GM19023 (cell line): Measurements from ENCODE around the gene NUDT6.
"Not testable (repeated sequence)": the region's sequence is repeated elsewhere in the genome, so short reads cannot be mapped to it uniquely, and the experiment has no call there.

Experiments used
- ATAC-seq: cut with Tn5 transposase; IDR thresholded peaks from one replicate; pipeline ENCODE4 v1.9.1; 2021; ENCODE audit warnings: mild to moderate bottlenecking, moderate library complexity; ENCODE audit not compliant: unreplicated experiment

The NUDT6 gene, protein sequence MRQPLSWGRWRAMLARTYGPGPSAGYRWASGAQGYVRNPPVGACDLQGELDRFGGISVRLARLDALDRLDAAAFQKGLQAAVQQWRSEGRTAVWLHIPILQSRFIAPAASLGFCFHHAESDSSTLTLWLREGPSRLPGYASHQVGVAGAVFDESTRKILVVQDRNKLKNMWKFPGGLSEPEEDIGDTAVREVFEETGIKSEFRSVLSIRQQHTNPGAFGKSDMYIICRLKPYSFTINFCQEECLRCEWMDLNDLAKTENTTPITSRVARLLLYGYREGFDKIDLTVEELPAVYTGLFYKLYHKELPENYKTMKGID

DNA sequence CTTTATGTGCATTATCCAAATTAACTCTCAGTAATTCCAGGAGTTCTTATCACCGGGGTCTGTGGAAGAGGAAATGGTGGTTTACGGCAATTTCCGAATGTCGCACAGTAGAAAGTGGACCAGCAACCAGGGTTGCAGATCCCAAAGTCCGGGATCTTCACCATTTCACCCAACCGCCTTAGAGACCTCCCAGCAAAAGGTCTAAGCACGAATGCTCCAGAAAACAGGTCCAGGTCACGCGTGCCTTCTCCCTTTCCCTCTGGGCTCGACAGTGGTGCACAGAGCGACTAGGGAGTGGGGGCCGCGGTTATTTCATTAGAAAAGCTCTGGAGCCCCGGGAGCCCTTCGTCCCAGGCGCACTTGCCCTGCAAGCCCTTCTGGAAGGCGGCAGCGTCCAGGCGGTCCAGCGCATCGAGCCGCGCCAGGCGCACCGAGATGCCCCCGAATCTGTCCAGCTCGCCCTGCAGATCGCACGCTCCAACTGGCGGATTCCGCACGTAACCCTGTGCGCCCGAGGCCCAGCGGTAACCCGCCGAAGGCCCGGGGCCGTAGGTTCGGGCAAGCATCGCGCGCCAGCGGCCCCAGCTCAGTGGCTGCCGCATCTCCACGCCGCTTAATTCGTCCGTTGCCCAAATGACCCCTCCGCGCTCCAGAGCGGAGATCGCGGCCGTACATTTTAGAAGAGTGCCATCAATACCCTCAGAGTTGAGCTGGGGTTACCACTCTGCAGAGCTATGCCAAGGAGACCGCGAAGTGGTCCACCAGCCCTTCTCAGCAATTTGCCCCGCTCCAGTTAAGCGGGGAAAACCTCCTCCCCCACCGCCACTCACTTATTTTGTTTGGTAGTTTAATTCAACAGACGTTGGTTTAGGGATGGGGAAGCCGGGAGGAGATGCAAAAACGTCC is at the start of gene NUDT6:
Gene NUDT6, minus strand, starts transcription at position 627 of the 906 bp plus-strand sequence. Its CDS starts 25 bp downstream, at position 602.
- ATAC-seq, result peak; percentile 84

DNA sequence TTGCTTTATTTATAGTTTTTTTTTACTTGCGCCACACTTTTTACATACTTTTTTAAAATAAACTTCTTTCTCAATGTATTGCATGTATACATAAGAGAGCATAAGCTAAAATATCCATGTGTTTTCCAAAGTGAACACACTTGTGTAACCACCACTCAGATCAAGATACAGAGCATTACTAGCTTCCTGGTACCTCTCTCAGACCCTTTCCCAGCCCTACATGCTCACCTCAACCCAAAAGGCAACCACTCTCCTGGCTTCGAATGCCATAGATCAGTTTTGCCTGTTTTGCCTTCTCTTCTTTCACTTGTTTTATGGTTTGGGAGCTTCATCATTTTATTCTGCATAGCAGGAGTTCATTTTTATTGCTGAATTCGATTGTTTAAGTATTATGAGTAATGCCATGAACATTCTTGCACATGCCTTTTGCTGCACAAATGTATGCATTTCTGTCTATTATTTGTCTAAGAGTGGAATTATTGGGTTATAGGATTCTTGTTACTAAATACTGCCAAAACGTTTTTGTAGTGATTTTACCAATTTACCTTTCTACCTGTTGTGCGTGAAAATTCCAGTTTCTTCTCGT is 45.9 kb upstream of the NUDT6 start:
- ATAC-seq, result no peak

DNA sequence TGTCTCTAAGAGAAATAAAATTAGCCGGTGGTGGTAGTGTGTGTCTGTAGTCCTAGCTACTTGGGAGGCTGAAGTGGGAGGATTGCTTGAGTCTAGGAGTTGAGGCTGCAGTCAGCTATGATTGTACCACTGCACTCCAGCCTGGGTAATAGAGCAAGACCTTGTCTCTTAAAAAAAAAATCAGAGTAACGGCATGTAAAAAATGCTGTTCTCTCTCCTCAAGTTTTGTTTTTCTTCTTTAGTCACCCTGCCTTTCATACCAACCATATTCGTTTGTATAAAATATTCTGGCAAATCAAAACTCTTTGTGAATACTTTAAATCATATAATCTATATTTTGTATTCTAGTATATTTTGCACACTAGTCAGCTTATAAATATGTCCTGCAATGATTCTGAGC is 44.8 kb upstream of the NUDT6 start:
- no peak for ATAC-seq

DNA sequence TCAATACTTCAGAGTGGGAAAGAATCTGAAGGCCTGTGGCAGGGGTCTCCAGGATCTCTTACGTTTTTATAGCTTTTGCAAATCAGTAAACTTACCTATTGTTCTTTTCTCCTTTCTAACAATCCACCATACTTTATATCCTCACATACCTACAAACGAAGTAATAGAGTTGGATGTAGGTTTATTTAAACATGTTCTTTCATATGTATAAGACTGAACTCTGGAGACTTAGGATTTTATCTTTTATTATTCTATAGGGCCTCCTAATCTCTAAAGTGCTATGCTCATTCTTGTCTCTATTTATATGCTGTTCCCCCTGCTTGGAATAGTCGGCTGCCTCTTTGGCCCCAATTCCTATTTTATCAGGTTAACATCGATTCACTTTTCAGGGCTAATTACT is 43.8 kb upstream of the NUDT6 start:
- ATAC-seq, result no peak

DNA sequence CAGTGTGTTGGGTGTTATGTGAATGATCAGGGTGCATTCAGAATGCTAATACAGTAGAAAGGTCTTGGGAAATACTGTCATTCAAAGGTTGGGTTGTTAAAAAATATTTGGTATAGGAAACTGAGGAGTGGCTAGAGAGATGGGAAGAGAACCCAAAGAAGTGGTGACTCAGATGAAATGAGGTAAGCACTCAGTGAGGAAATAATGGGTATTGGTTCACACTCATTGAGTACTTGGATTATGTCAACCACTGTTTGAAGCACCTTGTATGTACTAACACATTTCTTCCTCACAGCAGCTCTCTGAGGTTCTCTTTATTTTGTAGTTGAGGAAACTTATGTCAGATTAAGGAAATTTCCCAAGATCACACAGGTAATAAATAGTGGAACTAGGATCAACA is 40.8 kb upstream of the NUDT6 start:
- no peak for ATAC-seq

DNA sequence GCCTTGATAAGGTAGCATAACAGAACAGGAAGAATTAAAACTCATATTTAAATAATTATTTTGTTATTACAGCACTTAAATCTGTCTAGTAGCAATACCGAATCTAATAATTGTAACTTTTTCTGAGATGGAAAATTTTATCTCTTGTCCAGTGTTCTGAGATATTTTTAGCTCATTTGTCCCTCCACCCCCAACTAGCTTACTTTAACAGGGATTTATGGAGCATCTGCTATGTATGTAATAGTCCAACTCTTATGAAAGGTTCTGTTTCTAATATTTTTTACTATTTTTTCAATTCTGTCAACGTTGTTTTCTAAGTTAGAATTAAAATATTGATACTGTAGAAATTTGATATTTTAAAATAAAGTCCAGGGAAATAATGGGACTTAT is 38.2 kb upstream of the NUDT6 start:
- ATAC-seq, result no peak

DNA sequence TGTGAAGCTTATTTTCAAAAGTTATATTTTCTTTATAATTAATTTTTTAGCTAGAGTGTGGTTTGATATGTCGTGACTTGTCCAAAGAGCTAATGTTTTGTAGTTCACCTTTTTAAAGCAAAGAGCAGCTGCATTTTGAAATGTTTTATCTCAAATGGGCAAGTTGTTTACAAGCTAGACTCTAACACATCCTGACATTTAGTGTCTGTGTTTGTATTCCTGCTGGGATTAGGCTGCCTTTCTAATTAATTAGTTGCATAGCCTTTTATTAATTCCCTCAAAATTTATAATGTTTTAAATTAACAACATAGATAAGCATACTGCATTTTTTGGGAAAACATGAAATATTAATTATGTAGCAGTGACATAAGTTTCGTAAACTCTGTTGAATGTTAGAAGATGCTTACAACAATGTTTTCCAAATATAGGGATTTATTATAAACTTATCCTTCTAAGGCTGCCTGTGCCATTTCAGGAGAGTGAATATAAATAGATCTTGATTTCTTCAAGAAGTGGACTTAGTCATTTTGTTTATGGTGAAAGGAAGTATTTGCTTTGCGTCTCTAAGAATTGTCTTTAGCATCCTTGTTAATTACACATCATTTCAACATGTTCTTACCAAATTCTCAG is 37.7 kb upstream of the NUDT6 start:
- no peak for ATAC-seq

DNA sequence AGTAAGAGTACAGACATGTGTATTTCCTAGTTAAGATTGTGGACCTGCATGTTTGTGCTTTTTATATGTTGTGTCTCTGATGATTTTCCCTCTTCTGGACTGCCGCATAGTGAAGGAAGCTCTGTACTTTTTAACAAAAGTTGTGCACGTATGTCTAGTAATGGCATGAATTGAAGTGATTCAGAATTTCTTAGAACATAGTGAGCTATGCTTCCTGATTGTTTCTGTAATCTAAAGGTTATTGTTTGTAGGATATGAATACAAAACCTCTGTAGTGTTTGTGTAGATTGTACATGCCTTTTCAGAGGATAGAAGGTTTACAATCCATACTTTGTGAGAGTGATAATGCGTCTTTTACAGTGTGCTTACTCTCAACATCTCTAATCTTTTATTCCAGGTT is 37.0 kb upstream of the NUDT6 start:
- no peak for ATAC-seq

DNA sequence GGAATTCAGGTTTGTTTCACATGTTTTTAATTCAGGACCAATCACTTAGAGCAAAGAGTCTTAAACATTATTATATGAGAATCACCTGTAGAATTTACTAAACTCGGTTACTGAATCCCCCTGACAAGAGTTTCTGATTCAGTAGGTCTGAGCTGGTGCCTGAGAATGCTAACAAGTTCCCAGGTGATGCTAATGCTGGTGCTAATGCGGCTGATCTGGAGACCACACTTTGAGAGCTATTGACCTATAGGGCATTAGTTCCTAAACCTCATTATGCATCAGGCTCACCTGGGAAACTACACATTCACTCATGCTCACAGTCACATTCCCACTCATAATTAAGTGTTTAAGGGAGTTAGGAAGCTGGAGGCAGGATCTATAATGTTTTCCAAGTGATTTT is 36.1 kb upstream of the NUDT6 start:
- ATAC-seq, result no peak

DNA sequence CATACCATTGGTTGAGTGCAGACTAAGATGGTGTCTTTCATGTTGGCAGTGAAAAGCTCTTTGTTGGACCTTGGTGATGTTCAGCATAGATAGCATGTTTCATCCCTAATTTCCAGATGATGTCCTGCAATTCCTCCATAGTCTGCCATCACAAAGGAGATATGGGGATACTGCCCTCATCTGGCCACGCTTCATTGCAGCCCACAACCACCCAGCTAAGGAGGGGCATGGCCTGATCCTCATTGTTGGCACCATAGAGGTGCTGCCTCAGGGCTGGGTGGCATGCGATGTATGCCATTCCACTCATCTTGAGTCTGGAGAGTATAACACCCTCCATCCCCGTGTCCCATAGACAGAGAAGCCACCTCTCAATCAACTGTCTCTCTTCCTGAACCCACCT is 31.5 kb upstream of the NUDT6 start:
- ATAC-seq, result no peak

DNA sequence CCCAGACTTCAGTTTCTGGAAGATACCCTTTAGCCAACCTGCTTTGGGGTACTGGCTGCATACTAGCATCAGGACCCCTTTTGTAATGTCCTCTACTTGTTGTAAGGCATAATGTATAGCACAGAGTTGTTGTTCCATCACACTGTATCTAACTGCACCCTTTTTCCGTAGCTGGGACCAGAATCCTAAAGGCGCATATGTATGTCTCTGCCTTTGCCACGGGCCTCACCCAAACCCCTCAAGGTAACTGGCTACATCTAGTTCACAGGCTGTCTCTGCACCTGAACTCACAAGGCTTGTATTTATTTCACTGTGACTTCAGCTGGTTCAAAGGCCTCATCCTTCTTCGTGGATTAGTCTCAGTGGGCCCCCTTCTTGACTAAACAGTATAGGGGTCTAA is 29.6 kb upstream of the NUDT6 start:
- no peak for ATAC-seq

DNA sequence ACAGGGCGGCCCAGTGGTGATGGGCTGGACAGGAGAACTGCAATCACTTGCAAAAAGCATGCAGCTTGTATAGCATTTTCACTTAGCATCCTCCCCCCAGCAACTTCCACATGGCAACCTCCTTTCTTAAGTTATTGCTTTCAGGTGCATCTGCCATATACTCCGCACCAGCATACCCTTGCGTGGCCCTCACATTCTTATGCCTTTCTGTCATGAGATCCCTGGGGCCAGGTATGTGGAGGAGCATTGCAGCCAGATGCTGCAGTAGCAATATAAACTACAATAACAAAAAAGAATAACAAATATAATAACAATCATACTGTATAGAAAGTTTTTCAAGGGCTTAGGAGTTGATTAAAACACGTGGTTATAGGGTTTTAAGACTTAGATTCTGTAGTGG is 26.3 kb upstream of the NUDT6 start:
- ATAC-seq, result no peak

DNA sequence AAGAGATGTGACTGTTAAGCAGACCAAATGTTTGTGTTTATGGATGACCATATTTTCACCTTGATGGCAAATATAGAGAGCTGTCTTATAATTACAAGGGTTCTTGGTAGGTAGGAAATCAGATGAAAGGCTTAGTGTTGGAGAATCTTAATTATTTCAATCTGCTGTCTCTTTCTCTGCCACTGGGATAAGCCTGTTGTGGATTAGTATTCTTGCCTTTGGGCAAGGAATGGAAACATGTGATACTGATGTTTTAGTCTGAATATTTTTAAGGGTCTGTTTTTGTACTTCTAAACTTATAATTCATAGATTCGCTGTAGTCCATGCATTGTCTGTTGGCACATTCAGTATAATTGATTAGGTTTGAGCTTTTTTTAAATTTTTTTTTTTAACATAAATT is 23.7 kb upstream of the NUDT6 start:
- no peak for ATAC-seq

DNA sequence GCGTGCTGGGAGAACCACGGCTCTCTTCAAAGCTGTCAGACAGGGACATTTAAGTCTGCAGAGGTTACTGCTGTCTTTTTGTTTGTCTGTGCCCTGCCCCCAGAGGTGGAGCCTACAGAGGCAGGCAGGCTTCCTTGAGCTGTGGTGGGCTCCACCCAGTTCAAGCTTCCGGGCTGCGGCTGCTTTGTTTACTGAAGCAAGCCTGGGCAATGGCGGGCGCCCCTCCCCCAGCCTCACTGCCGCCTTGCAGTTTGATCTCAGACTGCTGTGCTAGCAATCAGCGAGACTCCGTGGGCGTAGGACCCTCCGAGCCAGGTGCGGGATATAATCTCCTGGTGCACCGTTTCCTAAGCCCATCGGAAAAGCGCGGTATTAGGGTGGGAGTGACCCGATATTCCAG is 22.7 kb upstream of the NUDT6 start:
- not testable (repeated sequence) for ATAC-seq

DNA sequence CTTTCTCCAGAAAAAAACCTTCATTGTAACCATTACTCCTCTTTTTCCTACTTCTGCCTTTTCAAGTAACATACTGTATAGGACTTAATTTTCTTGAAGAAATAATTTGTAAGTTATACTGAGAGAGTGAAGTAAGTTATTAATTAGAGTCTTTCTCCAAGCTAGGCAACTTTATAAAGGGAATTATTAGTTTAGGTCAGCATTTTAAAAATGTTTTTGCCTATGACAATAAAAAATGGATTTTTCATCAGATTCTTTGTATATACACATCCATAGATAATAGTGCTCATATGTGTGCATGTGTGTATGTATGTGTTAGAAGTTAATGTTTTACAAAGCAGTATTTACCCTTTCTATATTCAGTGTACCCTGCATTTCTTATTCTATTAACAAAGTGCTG is 10.4 kb upstream of the NUDT6 start:
- ATAC-seq, result no peak

DNA sequence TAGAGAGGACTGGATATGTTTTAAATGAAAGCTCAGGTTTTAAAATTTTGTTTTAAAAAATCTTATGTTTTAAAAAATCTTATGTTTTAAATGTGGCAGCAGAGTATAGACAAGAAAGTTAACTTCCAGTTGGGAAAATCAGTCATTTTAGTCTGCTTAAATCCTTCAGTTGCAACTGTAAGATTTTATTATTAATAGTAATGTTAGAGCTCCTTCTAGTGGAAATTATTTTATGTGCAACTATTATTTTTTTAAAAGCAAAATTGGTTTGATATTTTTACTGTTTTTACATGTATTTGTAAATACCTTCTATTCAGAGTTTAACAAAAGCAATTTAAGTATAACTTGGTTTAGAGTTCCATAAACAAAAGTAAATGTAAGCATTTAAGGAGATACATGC is 8.5 kb upstream of the NUDT6 start:
- no peak for ATAC-seq

DNA sequence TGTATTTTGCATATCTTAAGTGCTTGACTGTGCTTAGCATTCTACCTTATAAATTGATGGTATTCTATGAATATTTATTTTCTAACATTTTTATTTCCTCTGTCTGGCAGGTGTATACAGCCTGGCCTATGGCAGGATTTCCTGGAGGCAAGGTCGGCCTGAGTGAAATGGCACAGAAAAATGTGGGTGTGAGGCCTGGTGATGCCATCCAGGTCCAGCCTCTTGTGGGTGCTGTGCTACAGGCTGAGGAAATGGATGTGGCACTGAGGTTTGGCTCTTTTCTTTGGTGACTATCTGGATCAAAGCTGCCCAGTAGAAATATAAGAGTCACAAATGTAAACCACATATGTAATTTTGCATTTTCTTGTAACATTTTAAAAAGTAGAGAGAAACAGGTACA is 6.5 kb upstream of the NUDT6 start:
- no peak for ATAC-seq

DNA sequence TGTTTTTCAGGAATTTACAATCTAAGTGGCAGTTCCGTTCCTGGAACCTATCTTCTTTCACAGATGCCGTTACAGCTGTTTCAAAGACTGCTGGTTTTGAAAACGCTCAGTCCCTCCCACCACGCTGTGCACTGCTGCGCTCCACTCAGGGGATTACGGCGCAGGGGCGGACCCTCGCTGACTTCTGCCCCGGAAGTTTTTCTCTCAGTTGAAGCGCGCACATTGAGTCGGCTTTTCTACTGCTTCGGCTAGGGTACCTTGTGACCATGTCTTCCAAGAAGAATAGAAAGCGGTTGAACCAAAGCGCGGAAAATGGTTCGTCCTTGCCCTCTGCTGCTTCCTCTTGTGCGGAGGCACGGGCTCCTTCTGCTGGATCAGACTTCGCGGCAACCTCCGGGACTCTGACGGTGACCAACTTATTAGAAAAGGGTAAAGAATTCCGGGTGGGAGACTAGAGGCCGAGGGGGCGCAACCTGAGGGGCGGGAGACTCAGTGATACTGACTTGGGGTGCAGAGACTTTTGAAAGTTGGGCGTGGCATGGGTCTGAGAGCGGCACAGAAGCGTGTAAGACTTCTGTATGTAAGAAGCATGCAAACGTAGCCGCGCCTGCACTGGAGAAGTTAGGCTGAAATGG is 597 bp upstream of the NUDT6 start:
- ATAC-seq, result peak; percentile 97

DNA sequence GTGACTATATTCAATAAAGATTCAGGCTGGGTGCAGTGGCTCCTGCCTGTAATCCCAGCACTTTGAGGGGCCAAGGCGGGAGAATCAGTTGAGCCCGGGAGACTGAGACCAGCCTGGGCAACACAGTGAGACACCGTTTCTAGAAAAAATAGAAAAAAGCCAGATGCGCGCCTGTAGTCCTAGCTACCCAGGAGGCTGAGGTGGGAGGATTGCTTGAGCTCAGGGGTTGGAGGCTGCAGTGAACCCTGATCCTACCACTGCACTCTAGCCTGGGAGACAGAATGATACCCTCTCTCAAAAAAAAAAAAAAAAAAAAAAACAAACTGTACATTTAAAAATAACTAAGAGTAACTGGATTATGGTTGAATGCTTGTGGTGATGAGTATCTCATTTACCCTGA is 1.1 kb downstream of the NUDT6 start:
- no peak for ATAC-seq

DNA sequence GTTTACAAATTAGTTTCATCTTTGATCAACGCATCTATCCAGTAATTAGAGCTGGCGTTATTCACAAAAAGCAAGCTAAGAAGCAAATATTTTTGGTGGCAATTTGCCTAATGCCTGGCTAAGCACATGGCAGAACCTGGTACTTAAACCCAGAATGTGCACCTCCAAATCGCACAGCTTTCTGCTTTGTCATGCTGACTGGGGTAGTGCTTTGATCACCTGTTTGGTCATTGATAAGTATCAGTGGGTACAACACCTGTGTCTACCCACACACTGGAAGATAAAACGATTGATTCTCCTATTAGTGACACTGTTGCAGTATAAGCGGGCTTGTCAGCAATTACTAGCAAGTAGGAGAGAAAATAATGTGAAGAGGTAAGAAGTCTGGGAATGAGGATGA is 1.9 kb downstream of the NUDT6 start:
- ATAC-seq, result no peak

DNA sequence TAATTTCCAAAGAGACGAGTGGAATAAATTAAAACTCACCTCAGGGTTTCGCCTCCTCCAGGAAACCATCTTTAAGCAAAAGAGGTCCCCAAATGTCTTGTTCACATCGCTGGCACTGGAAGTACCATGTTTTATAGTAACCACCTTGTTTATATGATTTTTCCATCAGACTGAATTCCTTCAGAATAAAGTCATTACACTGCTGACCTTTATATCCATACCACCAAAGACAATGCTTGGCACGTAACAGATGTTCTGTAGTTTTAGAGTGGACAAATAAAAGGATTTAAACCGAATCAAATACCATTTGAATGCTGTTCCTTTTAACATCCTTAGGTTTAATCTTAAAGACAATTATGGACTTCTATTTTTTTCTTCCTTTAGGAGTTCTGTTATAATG is 4.7 kb downstream of the NUDT6 start:
- ATAC-seq, result no peak
